Fibroblast of the aortic adventitia (primary cell): ENCODE measurements around the gene CAD. TPM values are rescaled to one million over a fixed set of nuclear protein-coding genes. Genes with fewer than 3 reads are reported as not detected.

Source experiments
- DNase-seq: peaks from one replicate; pipeline ENCODE4 v3.0.0-alpha.2; 2010; ENCODE audit warnings: low read depth
- H3K4me3 ChIP-seq: 2 replicates; pipeline ENCODE4 v1.5.1; 2011; ENCODE audit warnings: low read depth, mild to moderate bottlenecking, control low read depth, low read length, moderate library complexity
- CTCF ChIP-seq: IDR thresholded peaks from 2 replicates; pipeline ENCODE4 v1.5.1; 2011; ENCODE audit warnings: mild to moderate bottlenecking, low read length, control low read depth, inconsistent platforms; ENCODE audit not compliant: insufficient read depth
- total RNA-seq: library from RNA; depleted of rRNA; stranded (reverse); fragments of >200 nt; gene quantifications from 2 replicates; pipeline ENCODE4 v1.2.3, GENCODE V29; 2012; ENCODE audit warnings: low replicate concordance

Gene CAD
- total RNA-seq, 1 donor, result 35.5 TPM

GRCh38 chr2:27290549-27290948, 73.4 kb downstream of the CAD start:
- H3K4me3 ChIP-seq, result no peak overlapping the region
- TF ChIP-seq CTCF, result no peak
- DNase-seq, result no peak

- TF ChIP-seq CTCF, result peak; percentile 5
- H3K4me3 ChIP-seq, result no peak overlapping the region
- peak; percentile 47 for DNase-seq
Observed at GRCh38 chr2:27291865-27292264, 74.7 kb downstream of the CAD start.

Other genes starting within 250 kb of the CAD start
- gene MAPRE3, start 246.7 kb upstream of the CAD start, total RNA-seq, result 5.3 and 7.2 TPM in 2 replicates
- 10.3 and 71.6 TPM in 2 replicates for gene TMEM214, start 184.4 kb upstream of the CAD start, total RNA-seq
- gene AGBL5, start 165.7 kb upstream of the CAD start, total RNA-seq, result 17.5 and 25.3 TPM in 2 replicates
- gene OST4, start 145.7 kb upstream of the CAD start, total RNA-seq, result 36.5 and 300 TPM in 2 replicates
- gene EMILIN1, start 138.8 kb upstream of the CAD start, total RNA-seq, result 81.3 and 153 TPM in 2 replicates
- 1.7 and 2.3 TPM in 2 replicates for gene KHK, start 130.6 kb upstream of the CAD start, total RNA-seq
- gene CGREF1, start 98.2 kb upstream of the CAD start, total RNA-seq, result 4.7 and 9.3 TPM in 2 replicates
- 0.09 TPM in 1 of 2 replicates, not detected in the other for gene ABHD1, start 93.6 kb upstream of the CAD start, total RNA-seq
- gene PREB, start 82.7 kb upstream of the CAD start, total RNA-seq, result 37.0 and 46.0 TPM in 2 replicates
- not detected in 2 replicates for gene PRR30, start 78.0 kb upstream of the CAD start, total RNA-seq
- 2.3 TPM in 1 of 2 replicates, not detected in the other for gene TCF23, start 68.4 kb upstream of the CAD start, total RNA-seq
- 135 and 216 TPM in 2 replicates for gene ATRAID, start 5.3 kb upstream of the CAD start, total RNA-seq
- 12.9 and 20.0 TPM in 2 replicates for gene SLC5A6, start 5.1 kb upstream of the CAD start, total RNA-seq
- 0.09 and 0.25 TPM in 2 replicates for gene SLC30A3, start 45.7 kb downstream of the CAD start, total RNA-seq
- gene DNAJC5G, start 58.1 kb downstream of the CAD start, total RNA-seq, result not detected in 2 replicates
- gene TRIM54, start 65.1 kb downstream of the CAD start, total RNA-seq, result not detected in 2 replicates
- 0.27 and 1.1 TPM in 2 replicates for gene UCN, start 91.1 kb downstream of the CAD start, total RNA-seq
- 37.7 and 92.8 TPM in 2 replicates for gene MPV17, start 105.7 kb downstream of the CAD start, total RNA-seq
- 27.2 and 33.4 TPM in 2 replicates for gene GTF3C2, start 139.4 kb downstream of the CAD start, total RNA-seq
- gene EIF2B4, start 153.0 kb downstream of the CAD start, total RNA-seq, result 28.5 and 29.7 TPM in 2 replicates
- gene SNX17, start 153.2 kb downstream of the CAD start, total RNA-seq, result 102 and 125 TPM in 2 replicates
- 7.3 and 19.2 TPM in 2 replicates for gene ZNF513, start 163.4 kb downstream of the CAD start, total RNA-seq
- gene PPM1G, start 192.2 kb downstream of the CAD start, total RNA-seq, result 62.2 and 146 TPM in 2 replicates
- gene NRBP1, start 211.3 kb downstream of the CAD start, total RNA-seq, result 40.1 and 118 TPM in 2 replicates
- gene KRTCAP3, start 225.0 kb downstream of the CAD start, total RNA-seq, result not detected in 2 replicates